Measurements from ENCODE around the gene CDADC1.

CDADC1 gene

DNA sequence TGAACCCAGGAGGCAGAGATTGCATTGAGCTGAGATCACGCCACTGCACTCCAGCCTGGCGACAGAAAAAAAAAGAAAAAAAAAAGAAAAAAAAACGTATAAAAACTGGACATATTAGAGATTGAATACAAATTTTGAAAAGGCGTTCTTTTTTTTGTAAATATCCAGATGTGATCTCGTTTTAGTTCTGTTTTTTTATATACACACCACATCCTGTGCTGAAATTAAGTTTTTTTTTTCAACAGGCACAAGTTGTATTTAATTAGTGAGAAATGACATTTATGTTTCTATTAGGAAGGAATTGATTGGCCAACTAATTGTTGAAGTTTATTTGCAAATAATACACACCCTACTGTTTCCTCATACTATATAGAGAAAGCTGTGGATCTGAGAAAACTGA lies 3.6 kb downstream of the CDADC1 start:
- no peak overlapping the region for H3K4me3 ChIP-seq (ENCODE audit: low read depth, low read length)
- TF ChIP-seq, protein P1, sequence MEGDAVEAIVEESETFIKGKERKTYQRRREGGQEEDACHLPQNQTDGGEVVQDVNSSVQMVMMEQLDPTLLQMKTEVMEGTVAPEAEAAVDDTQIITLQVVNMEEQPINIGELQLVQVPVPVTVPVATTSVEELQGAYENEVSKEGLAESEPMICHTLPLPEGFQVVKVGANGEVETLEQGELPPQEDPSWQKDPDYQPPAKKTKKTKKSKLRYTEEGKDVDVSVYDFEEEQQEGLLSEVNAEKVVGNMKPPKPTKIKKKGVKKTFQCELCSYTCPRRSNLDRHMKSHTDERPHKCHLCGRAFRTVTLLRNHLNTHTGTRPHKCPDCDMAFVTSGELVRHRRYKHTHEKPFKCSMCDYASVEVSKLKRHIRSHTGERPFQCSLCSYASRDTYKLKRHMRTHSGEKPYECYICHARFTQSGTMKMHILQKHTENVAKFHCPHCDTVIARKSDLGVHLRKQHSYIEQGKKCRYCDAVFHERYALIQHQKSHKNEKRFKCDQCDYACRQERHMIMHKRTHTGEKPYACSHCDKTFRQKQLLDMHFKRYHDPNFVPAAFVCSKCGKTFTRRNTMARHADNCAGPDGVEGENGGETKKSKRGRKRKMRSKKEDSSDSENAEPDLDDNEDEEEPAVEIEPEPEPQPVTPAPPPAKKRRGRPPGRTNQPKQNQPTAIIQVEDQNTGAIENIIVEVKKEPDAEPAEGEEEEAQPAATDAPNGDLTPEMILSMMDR (IDR thresholded peaks at IDR 0.05; ENCODE audit: low read depth, low read length): no peak

- no peak overlapping the region for H3K4me3 ChIP-seq (ENCODE audit: low read depth, low read length)
- TF ChIP-seq, protein P1 (IDR thresholded peaks at IDR 0.05; ENCODE audit: low read depth, low read length): no peak
Measured at GRCh38 chr13:49253310-49253709, 5.6 kb downstream of the CDADC1 start.

- no peak overlapping the region for H3K4me3 ChIP-seq (ENCODE audit: low read depth, low read length)
- TF ChIP-seq, protein P1 (IDR thresholded peaks at IDR 0.05; ENCODE audit: low read depth, low read length): no peak
Measured at GRCh38 chr13:49254007-49254406, 6.3 kb downstream of the CDADC1 start.

DNA sequence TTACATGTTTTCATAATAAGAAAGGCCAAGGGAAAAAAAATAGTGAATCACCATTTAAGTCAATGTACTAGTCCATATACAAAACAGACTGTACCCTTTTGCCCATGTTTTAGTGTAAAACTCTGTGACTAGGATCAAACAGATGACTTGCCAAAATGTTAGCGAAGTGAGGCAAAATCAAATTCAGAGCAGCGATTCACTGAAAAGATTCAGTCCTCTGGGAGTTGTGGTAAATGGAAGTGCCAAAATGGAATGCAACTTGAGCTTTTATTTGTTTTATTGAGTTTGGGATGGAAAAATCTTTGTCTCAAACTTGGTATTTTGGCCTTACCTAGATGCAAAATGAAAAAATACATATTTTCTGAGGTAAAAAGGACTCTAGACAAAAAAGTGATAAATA lies 9.1 kb downstream of the CDADC1 start:
- H3K4me3 ChIP-seq (ENCODE audit: low read depth, low read length): no peak overlapping the region
- TF ChIP-seq, protein P1 (IDR thresholded peaks at IDR 0.05; ENCODE audit: low read depth, low read length): no peak

DNA sequence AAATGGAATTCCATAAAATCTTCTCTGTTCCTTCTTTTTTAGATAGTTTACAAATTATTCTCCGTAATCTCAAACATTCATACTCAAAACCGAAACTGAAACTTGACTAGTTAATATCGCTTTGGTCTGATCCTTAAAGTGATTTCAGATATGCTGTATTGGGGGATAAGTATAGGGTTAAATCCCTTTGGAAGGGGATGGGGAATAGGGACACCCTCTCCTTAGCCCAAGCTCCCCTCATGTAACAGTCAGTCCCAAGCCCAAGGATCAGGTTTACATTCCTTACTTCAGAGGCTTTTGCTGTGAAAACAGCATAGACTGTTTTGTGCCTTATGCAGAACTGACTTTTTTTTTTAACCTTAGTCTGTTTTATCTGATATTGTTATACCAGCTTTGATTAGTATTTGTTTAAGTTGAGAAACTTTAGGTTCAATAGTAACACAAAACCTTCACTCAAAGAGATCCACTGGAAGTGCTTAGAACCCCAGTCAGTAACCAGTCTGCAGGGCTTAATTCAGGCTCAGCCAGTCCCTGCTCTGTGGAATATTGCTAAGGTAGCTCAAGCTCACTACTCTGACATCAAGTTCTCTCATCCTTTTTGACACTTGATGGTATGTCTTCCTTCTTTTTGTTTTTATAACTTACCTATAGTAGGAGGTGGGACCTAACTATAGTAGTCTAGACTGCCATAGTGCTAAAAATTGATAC lies 10.5 kb downstream of the CDADC1 start:
- no peak overlapping the region for H3K4me3 ChIP-seq (ENCODE audit: low read depth, low read length)
- TF ChIP-seq, protein P1 (IDR thresholded peaks at IDR 0.05; ENCODE audit: low read depth, low read length): no peak

DNA sequence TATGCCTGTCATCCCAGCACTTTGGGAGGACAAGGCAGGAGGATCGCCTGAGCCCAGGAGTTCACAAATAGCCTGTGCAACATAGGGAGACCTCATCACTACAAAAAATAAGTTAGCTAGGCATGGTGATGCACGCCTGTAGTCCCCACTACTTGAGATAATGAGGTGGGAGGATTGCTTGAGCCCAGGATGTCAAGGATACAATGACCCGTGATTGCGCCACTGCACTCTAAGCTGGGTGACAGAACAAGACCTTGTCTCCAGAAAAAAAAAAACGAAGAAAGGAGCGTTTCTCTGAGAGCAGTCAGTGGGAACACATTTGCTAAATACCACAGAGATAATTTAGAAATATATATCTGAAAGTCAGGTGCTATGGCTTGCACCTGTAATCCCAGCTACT lies 11.9 kb downstream of the CDADC1 start:
- no peak overlapping the region for H3K4me3 ChIP-seq (ENCODE audit: low read depth, low read length)
- TF ChIP-seq, protein P1 (IDR thresholded peaks at IDR 0.05; ENCODE audit: low read depth, low read length): no peak

- TF ChIP-seq, protein P1 (IDR thresholded peaks at IDR 0.05; ENCODE audit: low read depth, low read length): no peak
- H3K4me3 ChIP-seq (ENCODE audit: low read depth, low read length): no peak overlapping the region
Measured at GRCh38 chr13:49262634-49263033, 14.9 kb downstream of the CDADC1 start.

All from WI38 (cell line).